Left ventricle myocardium inferior (tissue), 1 donor: Measurements from ENCODE around the gene ATXN7L1. TPM values are rescaled to one million over a fixed set of nuclear protein-coding genes. Genes with fewer than 3 reads are reported as not detected.

Experiments used
- DNase-seq: peaks from one replicate; pipeline ENCODE4 v3.0.0-alpha.2; 2020
- H3K27ac ChIP-seq: fragments of 200-600 bp; replicated peaks from 2 replicates; pipeline ENCODE4 v1.8.0; 2021
- H3K27me3 ChIP-seq: fragments of 200-600 bp; 2 replicates; pipeline ENCODE4 v1.8.0; 2021; ENCODE audit warnings: low read depth
- H3K36me3 ChIP-seq: fragments of 200-600 bp; 2 replicates; pipeline ENCODE4 v1.8.0; 2021
- H3K4me1 ChIP-seq: fragments of 200-600 bp; 2 replicates; pipeline ENCODE4 v1.8.0; 2021
- H3K4me3 ChIP-seq: fragments of 200-600 bp; 2 replicates; pipeline ENCODE4 v1.8.0; 2021; ENCODE audit warnings: mild to moderate bottlenecking, moderate library complexity
- H3K9me3 ChIP-seq: fragments of 200-600 bp; replicated peaks from 2 replicates; pipeline ENCODE4 v1.8.0; 2021
- CTCF ChIP-seq: fragments of 200-600 bp; IDR thresholded peaks from 2 replicates; pipeline ENCODE4 v1.8.0; 2021; ENCODE audit warnings: antibody characterized with exemption, mild to moderate bottlenecking, borderline replicate concordance
- intact Hi-C: fragments of 100-400 bp; cut with micrococcal nuclease; formaldehyde crosslinking; loops from one replicate; pipeline ENCODE4 v1.11.0; 2022
- total RNA-seq: library from RNA; stranded (reverse); fragmentation: NEBNext Ultra II Directional; extraction: Animal tissue kit (Norgen Biotek cat#: 25700); gene quantifications from one replicate; pipeline ENCODE4 v1.2.1, GENCODE V29; 2021
- donor health status: DM: no; HTN: yes; CAD: no; lungs with severe emphysema.

The ATXN7L1 gene
- total RNA-seq, 1 donor from 2014 or later = 6.2 TPM

GRCh38 chr7:105803429-105803736, 73.0 kb downstream of the ATXN7L1 start:
- Histone ChIP-seq H3K4me3 (no peak overlapping the region), H3K27me3 (no peaks in the 10 kb centered on the region), H3K27ac (no peak overlapping the region), H3K9me3 (no peaks in the 10 kb centered on the region), H3K4me1 (peaks cover 40% of the 10 kb centered on the region), H3K36me3 (no peaks in the 10 kb centered on the region)
- intact Hi-C loops = no loop called here
- TF ChIP-seq CTCF = no peak
- DNase-seq = no peak

- Histone ChIP-seq H3K27ac (no peak overlapping the region), H3K27me3 (no peaks in the 10 kb centered on the region), H3K4me3 (no peak overlapping the region), H3K36me3 (no peaks in the 10 kb centered on the region), H3K4me1 (peaks cover 35% of the 10 kb centered on the region), H3K9me3 (no peaks in the 10 kb centered on the region)
- intact Hi-C loops = no loop called here
- DNase-seq = no peak
- TF ChIP-seq CTCF = no peak
Observed at GRCh38 chr7:105802604-105803428, 73.6 kb downstream of the ATXN7L1 start.

- Histone ChIP-seq H3K4me3 (no peak overlapping the region), H3K4me1 (peaks cover 30% of the 10 kb centered on the region), H3K27ac (no peak overlapping the region), H3K36me3 (no peaks in the 10 kb centered on the region), H3K9me3 (no peaks in the 10 kb centered on the region), H3K27me3 (no peaks in the 10 kb centered on the region)
- intact Hi-C loops = no loop called here
- DNase-seq = no peak
- no peak for TF ChIP-seq CTCF
Observed at GRCh38 chr7:105800849-105801534, 75.4 kb downstream of the ATXN7L1 start.

- no peak for TF ChIP-seq CTCF
- DNase-seq = no peak
Observed at GRCh38 chr7:105800442-105800841, 76.0 kb downstream of the ATXN7L1 start.

GRCh38 chr7:105799677-105800076, 76.7 kb downstream of the ATXN7L1 start:
- peaks cover 34% of the 10 kb centered on the region for H3K4me1 ChIP-seq
- intact Hi-C loops = no loop called here
- H3K9me3 ChIP-seq = no peaks in the 10 kb centered on the region
- H3K27me3 ChIP-seq = no peaks in the 10 kb centered on the region
- H3K4me3 ChIP-seq = no peak overlapping the region
- no peak for DNase-seq
- TF ChIP-seq CTCF = no peak
- peak overlapping the region; percentile 48 for H3K27ac ChIP-seq
- H3K36me3 ChIP-seq = no peaks in the 10 kb centered on the region

More at GRCh38 chr7:105800442-105800841, 76.0 kb downstream of the ATXN7L1 start:
- Histone ChIP-seq H3K4me3 (no peak overlapping the region), H3K27me3 (no peaks in the 10 kb centered on the region), H3K27ac (no peak overlapping the region), H3K36me3 (no peaks in the 10 kb centered on the region), H3K4me1 (peaks cover 32% of the 10 kb centered on the region), H3K9me3 (no peaks in the 10 kb centered on the region)
- intact Hi-C loops = no loop called here
